GM19238 (cell line): ENCODE results near the gene SLC6A4.
"Not testable (repeated sequence)": the region's sequence is repeated elsewhere in the genome, so short reads cannot be mapped to it uniquely, and the experiment has no call there.

ENCODE experiments used
- DNase-seq: peaks from one replicate; pipeline ENCODE4 v3.0.0; 2011; ENCODE audit warnings: low spot score; ENCODE audit not compliant: insufficient read length

SLC6A4 gene

GRCh38 chr17:30239089-30239462 lies 3.6 kb upstream of the SLC6A4 start:
- DNase-seq, result no peak

DNA sequence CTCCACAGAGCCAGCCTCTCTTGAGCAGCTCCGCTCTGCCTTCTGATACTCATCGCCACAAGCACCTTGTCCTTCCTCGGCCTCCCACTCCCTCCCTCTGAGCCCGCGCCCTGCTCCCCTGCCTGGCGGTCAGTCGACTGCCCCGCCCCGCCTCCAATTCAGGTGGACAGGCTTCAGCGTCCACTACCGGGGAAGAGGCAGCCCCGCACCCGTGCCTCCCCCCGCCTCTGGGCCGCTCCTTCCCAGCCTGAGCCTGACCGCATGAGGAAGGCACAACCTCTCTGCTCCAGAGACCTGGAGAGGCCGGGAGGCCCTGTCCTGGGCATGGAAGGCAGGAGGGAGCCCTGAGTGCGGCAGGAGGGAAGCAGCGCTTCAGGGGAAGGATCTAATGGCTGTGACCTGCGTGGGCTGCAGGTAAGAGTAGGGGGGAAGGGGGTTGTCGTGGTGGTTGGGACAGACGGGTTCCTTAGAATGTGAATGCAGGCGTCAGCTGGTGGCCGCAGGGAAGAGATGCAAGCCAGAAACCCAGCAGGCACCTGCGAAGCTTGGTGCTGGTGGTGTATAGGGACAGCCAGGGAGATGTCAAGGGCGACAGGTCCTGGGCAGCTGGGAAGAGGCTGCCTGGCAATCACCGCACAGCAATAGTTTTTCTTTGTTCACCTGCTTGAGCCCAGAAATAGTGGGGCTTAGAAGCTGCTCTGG lies 3.0 kb upstream of the SLC6A4 start:
- DNase-seq, result no peak

GRCh38 chr17:30238003-30238344 lies 2.5 kb upstream of the SLC6A4 start:
- DNase-seq, result no peak

DNA sequence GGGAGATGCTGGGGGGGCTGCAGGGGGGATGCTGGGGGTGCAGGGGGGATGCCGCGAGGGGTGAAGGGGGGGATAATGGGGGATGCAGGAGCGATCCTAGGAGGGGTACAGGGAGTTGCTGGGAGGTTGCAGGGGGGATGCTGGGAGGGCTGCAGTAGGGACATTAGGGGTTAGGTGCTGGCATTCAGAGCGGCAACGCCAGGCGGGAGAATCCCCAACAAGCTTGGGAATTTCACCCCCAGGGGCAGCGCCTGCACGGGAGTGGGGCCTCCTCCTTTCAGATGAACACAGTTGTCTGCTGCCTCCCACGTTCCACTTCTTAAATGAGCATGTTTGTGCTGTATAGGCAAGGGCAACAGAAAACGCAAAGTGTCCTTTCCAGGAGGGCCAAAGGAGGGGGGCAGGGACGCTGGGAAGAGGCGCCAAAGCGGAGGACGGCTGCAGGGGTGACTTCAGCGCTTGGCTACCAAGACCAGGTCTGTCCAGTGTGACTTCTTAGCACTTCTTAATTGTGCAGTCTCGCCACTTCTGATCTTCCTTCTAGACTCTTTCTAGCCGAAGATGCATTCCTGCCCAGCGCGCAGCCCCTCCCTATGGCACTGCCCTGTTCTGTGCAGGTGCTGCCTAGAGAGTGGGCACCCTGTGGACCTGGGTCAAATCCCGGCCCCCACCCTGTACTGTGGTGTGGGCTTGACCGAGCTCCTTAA lies 2.0 kb upstream of the SLC6A4 start:
- DNase-seq, result no peak

DNA sequence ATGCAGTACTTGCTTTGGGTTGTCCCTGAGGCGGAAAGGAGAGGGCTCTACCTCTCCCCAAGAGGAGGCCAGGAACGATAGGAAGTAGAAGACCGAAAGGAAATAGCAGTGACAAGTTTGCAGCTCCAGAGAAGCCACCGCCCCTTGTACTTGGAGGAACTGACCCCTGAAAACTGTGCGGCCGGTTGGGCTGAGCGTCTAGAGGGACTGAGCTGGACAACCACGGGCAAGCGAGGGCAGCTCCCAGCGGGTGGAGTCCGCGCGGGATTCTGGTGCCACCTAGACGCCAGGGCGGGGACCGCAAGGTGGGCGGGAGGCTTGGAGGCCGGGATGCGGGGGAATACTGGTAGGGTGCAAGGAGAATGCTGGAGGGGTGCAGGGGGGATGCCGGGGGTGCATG lies 1.3 kb upstream of the SLC6A4 start:
- no peak for DNase-seq

DNA sequence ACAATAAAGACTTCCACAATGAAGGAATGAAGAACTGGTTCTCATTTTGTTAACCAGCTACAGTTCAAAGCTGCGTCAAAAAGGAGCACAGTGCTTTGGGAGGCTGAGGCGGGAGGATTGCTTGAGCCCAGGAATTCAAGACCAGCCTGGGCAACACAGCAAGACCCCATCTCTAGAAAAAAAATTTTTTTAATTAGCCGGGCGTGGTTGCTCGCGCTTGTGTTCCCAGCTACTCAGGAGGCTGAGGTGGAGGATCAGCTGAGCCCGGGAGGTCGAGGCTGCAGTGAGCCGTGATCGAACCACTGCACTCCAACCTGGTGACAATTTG lies 764 bp upstream of the SLC6A4 start:
- DNase-seq, result no peak

GRCh38 chr17:30234964-30235363 lies 533 bp downstream of the SLC6A4 start:
- no peak for DNase-seq

- no peak for DNase-seq
Measured at GRCh38 chr17:30234296-30234695, 1.2 kb downstream of the SLC6A4 start.

DNA sequence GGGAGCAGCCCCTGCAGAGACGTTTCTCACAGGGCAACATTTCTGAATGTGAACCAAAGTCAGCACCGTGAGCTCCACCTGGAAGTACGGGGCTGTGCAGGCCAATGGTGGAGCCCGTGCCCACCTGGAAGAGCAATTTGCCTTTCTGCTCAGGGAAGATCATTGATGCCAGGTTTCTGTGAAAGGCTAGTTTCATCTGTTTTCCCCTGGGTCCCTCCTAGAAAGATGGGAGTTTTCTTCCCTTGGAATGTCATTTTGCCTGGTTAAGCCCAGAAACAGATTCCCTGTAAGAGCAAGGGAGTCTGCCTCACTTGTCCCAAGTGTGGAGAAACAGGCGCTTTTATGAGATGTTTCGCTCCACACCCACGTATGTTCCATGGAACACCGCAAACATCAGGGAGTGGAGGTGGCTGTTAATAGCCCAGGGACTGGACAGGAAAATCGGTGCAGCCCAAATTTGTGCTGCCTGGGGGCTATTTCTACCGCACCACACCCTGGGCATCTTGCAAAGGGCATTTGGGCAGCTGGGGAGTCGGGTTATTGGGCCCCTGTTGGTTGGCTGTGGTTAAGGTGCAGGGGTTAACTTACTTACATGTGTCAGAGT lies 2.6 kb downstream of the SLC6A4 start:
- DNase-seq, result no peak

DNA sequence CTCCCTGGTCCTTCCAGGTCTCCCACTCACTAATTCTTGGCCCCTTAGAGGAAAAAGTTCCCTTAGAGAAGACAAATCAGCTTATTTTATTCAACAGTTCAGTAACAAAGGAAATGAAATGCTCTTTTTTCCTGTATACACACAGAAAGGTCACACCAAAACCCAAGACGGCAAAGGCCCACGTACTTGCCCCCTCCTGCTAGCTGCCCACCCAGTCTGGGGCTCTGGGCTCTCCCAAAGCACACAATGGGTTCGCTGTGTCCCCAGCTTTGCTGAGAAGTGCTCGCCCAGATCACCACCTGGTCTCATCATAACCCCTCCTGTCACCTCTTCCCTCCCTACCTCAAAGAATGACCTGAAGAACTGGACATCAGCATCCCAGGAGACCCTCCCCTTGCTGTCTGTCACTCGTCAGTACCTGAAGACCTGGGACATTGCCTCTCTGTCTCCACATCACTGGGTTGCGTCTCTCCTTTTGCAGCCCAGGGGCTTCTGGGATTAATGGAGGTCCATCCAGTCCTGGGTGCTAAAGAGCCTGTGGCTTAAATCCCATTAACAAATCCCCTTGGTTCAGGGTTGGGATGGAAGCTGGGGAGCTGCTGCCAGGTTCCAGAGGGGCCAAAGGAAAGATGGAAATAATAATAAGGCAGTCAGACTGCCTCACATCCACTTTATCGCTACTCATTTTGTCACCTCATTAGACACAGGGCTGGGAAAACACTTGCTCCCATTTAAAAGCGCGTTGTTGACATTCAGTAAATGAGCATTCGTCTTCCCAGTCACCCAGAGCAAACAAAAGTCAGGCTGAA lies 3.3 kb downstream of the SLC6A4 start:
- DNase-seq, result no peak

DNA sequence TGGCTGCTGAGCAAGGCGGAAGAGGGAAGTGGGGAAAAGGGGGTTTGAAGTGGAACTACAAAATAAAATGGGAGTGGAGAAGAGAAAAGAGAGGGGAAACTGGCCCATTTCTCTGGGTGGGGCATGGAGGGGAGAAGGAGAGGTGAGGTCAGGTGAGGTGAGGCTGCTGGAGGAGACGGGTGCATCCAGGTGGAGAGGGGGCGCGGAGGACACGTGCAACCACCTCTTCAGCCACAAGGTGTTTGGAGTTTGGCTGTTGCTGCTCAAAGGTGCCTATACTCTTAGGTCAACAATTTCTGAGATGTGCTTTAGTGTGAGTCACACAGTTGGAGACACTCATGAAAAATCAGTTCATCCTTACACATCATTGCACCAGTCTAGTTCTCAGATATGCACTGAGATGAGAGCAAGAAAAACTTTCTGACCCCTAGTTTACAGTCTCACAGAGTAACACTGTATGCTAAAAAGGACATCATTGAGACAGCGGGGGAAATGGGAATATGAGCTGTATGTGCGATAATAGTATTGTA lies 4.8 kb downstream of the SLC6A4 start:
- DNase-seq, result no peak

DNA sequence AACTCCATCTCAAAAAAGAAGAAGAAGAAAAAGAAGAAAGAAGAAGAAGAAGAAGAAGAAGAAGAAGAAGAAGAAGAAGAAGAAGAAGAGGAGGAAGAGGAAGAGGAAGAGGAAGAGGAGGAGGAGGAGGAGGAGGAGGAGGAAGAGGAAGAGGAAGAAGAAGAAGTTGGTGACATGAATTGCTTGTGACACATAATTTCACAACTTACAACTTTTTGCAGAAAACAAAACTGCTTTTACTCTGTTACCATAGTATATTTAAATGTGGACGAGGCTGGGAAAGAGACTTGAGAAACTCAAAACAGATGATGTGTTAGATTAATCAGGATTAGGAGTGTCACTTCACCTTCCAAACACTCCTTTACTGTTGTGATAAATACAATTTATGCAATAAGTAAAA lies 5.5 kb downstream of the SLC6A4 start:
- not testable (repeated sequence) for DNase-seq

DNA sequence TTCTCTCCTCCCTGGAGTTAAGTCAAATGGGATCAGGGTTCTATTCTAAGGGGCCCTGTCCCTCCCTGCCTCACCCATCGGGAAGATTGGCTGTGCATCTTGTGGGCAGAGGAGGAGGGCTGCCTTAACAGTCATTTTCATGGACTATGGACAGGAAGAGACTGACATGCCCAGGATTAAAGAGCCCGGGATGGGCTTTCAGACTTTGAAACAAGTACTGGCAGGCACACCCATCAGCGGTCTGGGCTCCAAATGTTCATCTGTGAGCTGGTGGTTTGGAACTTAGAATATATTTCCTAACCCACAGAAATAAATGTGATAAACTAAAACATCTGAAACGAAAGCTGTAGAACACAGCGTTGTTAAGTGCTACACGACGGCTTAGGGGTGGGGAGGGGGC lies 6.5 kb downstream of the SLC6A4 start:
- DNase-seq, result no peak

- DNase-seq, result no peak
Measured at GRCh38 chr17:30228011-30228410, 7.5 kb downstream of the SLC6A4 start.

DNA sequence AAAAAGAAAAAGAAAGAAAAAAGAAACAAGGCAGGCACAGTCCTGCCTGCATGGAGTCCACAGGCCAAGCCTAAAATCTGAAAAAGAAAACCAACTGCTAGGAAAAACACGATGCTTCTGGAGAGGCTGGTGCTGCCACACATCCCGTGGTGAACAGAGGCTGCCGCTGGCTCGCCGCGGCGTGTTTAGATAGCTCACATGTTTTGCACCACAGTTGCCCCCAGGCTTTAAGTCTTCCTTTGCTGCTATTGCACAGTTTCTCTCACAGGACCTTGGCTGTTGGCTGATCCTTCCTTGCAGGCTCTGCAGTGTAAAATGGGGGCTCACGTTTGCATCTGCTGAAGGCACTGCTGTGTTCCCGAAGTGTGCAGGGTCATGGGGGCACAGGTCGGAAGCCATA lies 8.6 kb downstream of the SLC6A4 start:
- DNase-seq, result no peak

DNA sequence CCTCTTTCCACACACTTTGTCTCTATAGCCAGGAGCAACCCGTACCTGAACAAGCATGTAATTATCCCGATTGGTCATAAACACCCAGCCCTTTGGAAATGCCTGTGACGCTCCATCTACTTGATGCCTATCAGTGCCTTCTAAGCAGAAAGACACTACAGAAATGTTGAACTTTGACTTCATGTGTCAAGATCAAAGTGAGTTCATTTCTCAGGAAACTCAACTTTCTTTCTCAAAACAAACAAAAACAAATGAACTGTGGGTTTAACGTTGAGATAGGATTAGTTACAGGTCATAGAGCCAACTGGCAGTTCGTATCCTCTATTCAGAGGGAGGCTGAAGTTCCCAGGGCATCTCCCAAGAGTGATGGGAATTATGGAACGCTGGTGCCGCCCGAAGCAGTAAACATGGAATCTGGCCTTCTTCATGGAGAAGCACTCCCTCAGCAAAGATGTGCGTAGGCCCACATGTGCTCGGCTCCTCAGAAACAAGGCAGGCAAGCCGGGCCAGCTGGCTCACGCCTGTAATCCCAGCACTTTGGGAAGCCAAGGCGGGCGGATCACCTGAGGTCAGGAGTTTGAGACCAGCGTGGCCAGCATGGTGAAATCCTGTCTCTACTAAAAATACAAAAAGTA lies 9.5 kb downstream of the SLC6A4 start:
- no peak for DNase-seq

- DNase-seq, result no peak
Measured at GRCh38 chr17:30225112-30225511, 10.4 kb downstream of the SLC6A4 start.

GRCh38 chr17:30224419-30224960 lies 11.0 kb downstream of the SLC6A4 start:
- DNase-seq, result no peak

DNA sequence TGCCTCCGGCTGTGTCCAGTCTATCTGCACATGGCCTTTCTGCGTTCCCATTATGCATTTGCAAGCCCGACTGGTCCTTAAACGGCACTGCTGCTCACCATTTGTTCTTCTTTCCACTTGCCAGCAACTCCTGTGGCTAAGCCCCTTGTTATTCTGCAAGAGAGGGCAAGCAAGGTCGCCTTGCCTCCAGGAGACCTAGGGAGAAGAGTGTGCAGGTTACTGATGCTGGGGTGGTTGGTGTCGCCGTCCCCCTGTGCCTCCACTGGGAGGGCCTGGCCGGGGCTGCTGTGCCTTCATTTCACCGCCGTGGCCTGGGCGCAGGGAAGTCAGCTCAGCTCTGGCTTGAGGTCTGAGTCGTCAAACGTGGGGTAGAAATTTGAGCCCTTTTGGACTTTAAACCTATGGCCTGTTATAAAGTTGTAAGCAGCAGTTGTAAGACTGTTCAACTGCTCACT lies 12.7 kb downstream of the SLC6A4 start:
- DNase-seq, result no peak

DNA sequence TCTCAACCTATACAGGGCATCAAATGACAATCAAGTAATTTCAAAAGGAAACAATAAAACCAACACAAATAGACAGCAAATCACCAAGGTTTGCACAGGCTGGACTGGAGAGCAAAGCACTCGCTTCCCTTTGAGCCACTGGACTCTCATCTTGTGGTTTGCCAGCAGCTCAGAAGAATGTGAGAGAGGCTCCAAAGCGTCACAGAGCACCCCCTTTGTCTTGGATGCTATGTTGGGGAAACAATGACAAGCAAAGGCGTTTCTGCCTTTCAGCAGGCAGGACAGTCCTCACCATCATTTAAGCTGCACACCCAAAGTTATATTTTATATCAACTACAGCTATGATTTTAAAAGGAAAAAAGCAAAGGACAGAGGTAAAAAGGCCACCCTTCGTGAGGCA lies 13.2 kb downstream of the SLC6A4 start:
- DNase-seq, result no peak

DNA sequence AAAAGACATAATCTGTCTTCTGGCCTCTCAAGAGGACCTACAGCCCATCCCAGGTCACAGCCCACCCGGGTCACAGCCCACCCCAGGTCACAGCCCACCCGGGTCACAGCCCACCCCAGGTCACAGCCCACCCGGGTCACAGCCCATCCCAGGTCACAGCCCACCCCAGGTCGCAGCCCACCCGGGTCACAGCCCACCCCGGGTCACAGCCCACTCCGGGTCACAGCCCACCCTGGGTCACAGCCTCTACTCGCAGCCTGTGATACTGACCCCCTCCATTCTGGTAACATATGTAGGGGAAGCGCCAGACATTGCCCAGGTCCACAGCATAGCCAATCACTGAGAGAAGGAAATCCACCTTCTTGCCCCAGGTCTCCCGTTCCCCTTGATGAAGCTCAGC lies 14.2 kb downstream of the SLC6A4 start:
- no peak for DNase-seq
